ENCODE data around the gene EIF4A3. TPM values are rescaled to one million over a fixed set of nuclear protein-coding genes. Genes with fewer than 3 reads are reported as not detected.

EIF4A3 gene
- total RNA-seq, 1 experiment from 2014 or later = 160 TPM

GRCh38 chr17:80087346-80088265 lies 59.3 kb downstream of the EIF4A3 start:
- TF ChIP-seq GTF2I (CRISPR knock-in tag; conservative IDR thresholded peaks at IDR 0.05) (no peak), HMGXB4 (CRISPR knock-in tag; IDR thresholded peaks at IDR 0.05) (no peak), EMX1 (CRISPR knock-in tag; IDR thresholded peaks at IDR 0.05) (no peak), STAT6 (CRISPR knock-in tag; conservative IDR thresholded peaks at IDR 0.05; ENCODE audit: low read depth) (no peak), SMAD3 (CRISPR knock-in tag; IDR thresholded peaks at IDR 0.05; ENCODE audit: borderline replicate concordance) (no peak)
- DNase-seq (ENCODE audit: low spot score) = no peak
- H3K27ac Mint-ChIP-seq = no peak overlapping the region
- ATAC-seq = no peak
- CTCF ChIA-PET = interaction anchor here (4.7 kb wide), 1 partner anchor 13 kb away, joined by 42 read pairs; the partner anchor contains the start of gene GAA
- peaks cover 2% of the 10 kb centered on the region; the same call in 1 of the 2 replicates for H3K27me3 Mint-ChIP-seq (ENCODE audit: low read depth)
- no peaks in the 10 kb centered on the region for H3K9me3 Mint-ChIP-seq
- H3K4me1 Mint-ChIP-seq = no peaks in the 10 kb centered on the region
- POLR2A ChIA-PET = no interaction called here
- H3K4me3 Mint-ChIP-seq = no peak overlapping the region
- no peaks in the 10 kb centered on the region for H3K36me3 Mint-ChIP-seq

GRCh38 chr17:80086616-80087015 lies 60.3 kb downstream of the EIF4A3 start:
- ChIA-PET POLR2A (no interaction called here), CTCF (interaction anchor here (1.5 to 7.1 kb wide), 3 partner anchors 14 to 105 kb away, joined by 3 to 72 read pairs (median 42); partner anchors contain the start of gene GAA)
- H3K4me3 Mint-ChIP-seq = no peak overlapping the region

More at GRCh38 chr17:80086616-80087015, 60.3 kb downstream of the EIF4A3 start:
- TF ChIP-seq ZNF138 (CRISPR knock-in tag; conservative IDR thresholded peaks at IDR 0.05) (no peak), CREM (CRISPR knock-in tag; IDR thresholded peaks at IDR 0.05) (no peak), JUN (CRISPR knock-in tag; IDR thresholded peaks at IDR 0.05) (no peak), NR2C2 (CRISPR knock-in tag; IDR thresholded peaks at IDR 0.05) (no peak), ETV6 (CRISPR knock-in tag; IDR thresholded peaks at IDR 0.05) (no peak), TEAD4 (CRISPR knock-in tag; IDR thresholded peaks at IDR 0.05) (no peak), ELF4 (CRISPR knock-in tag; IDR thresholded peaks at IDR 0.05; ENCODE audit: low read depth) (no peak), RORB (CRISPR knock-in tag; IDR thresholded peaks at IDR 0.05) (no peak)
- TF ChIP-seq, protein P1, sequence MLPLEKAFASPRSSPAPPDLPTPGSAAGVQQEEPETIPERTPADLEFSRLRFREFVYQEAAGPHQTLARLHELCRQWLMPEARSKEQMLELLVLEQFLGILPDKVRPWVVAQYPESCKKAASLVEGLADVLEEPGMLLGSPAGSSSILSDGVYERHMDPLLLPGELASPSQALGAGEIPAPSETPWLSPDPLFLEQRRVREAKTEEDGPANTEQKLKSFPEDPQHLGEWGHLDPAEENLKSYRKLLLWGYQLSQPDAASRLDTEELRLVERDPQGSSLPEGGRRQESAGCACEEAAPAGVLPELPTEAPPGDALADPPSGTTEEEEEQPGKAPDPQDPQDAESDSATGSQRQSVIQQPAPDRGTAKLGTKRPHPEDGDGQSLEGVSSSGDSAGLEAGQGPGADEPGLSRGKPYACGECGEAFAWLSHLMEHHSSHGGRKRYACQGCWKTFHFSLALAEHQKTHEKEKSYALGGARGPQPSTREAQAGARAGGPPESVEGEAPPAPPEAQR (CRISPR knock-in tag; IDR thresholded peaks at IDR 0.05) = no peak
- TF ChIP-seq, protein P2, sequence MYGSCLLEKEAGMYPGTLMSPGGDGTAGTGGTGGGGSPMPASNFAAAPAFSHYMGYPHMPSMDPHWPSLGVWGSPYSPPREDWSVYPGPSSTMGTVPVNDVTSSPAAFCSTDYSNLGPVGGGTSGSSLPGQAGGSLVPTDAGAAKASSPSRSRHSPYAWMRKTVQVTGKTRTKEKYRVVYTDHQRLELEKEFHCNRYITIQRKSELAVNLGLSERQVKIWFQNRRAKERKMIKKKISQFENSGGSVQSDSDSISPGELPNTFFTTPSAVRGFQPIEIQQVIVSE (CRISPR knock-in tag; IDR thresholded peaks at IDR 0.05; ENCODE audit: borderline replicate concordance) = no peak
- TF ChIP-seq, protein P3, sequence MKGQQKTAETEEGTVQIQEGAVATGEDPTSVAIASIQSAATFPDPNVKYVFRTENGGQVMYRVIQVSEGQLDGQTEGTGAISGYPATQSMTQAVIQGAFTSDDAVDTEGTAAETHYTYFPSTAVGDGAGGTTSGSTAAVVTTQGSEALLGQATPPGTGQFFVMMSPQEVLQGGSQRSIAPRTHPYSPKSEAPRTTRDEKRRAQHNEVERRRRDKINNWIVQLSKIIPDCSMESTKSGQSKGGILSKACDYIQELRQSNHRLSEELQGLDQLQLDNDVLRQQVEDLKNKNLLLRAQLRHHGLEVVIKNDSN (CRISPR knock-in tag; IDR thresholded peaks at IDR 0.05) = no peak
- TF ChIP-seq, protein P4, sequence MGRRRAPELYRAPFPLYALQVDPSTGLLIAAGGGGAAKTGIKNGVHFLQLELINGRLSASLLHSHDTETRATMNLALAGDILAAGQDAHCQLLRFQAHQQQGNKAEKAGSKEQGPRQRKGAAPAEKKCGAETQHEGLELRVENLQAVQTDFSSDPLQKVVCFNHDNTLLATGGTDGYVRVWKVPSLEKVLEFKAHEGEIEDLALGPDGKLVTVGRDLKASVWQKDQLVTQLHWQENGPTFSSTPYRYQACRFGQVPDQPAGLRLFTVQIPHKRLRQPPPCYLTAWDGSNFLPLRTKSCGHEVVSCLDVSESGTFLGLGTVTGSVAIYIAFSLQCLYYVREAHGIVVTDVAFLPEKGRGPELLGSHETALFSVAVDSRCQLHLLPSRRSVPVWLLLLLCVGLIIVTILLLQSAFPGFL (CRISPR knock-in tag; IDR thresholded peaks at IDR 0.05; ENCODE audit: borderline replicate concordance) = no peak
- Mint-ChIP-seq H3K9me3 (no peaks in the 10 kb centered on the region), H3K4me1 (no peaks in the 10 kb centered on the region), H3K27me3 (ENCODE audit: low read depth) (no peaks in the 10 kb centered on the region), H3K36me3 (no peaks in the 10 kb centered on the region), H3K27ac (no peak overlapping the region)
- ATAC-seq = no peak
- DNase-seq (ENCODE audit: low spot score) = no peak
